NB4 (cell line): ENCODE data around the gene THBS3.

Source experiments
- MAX ChIP-seq: IDR thresholded peaks from 2 replicates; pipeline ENCODE4 v1.6.1; 2011; ENCODE audit warnings: low read depth, low read length
- POLR2A ChIP-seq: IDR thresholded peaks from 2 replicates; pipeline ENCODE4 v1.6.1; 2011; ENCODE audit warnings: mild to moderate bottlenecking; ENCODE audit not compliant: insufficient read length; ENCODE audit errors: extremely low read depth
- TF ChIP-seq, protein P1 (sequence below): IDR thresholded peaks from one replicate; pipeline ENCODE4 v1.5.1; 2012; ENCODE audit warnings: low read depth, low read length

DNA sequence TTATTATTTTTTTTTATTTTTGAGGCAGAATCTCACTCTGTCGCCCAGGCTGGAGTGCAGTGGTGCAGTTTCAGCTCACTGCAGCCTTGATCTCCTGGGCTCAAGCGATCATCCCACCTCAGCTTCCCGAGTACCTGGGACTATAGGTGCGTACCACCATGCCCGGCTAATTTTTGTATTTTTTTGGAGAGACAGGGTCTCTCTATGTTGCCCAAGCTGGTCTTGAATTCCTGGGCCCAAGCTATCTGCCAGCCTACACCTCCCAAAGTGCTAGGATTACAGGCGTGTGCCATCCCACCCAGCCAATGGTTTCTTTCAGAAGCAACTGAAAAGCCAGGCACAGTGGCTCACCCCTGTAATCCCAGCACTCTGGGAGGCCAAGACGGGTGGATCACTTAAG, 36.9 kb downstream of the THBS3 start:
- TF ChIP-seq, protein P1, sequence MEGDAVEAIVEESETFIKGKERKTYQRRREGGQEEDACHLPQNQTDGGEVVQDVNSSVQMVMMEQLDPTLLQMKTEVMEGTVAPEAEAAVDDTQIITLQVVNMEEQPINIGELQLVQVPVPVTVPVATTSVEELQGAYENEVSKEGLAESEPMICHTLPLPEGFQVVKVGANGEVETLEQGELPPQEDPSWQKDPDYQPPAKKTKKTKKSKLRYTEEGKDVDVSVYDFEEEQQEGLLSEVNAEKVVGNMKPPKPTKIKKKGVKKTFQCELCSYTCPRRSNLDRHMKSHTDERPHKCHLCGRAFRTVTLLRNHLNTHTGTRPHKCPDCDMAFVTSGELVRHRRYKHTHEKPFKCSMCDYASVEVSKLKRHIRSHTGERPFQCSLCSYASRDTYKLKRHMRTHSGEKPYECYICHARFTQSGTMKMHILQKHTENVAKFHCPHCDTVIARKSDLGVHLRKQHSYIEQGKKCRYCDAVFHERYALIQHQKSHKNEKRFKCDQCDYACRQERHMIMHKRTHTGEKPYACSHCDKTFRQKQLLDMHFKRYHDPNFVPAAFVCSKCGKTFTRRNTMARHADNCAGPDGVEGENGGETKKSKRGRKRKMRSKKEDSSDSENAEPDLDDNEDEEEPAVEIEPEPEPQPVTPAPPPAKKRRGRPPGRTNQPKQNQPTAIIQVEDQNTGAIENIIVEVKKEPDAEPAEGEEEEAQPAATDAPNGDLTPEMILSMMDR: no peak
- TF ChIP-seq POLR2A (no peak), MAX (no peak)
